Liver (tissue), 9 donors: ENCODE results near the gene C10orf67. TPM values are rescaled to one million over a fixed set of nuclear protein-coding genes. Genes with fewer than 3 reads are reported as not detected.

Experiments
- DNase-seq: peaks from one replicate; pipeline ENCODE4 v3.0.0-alpha.2; 2017; ENCODE audit warnings: low spot score
- H3K27ac ChIP-seq, 2 donors: one replicate each; pipeline ENCODE4 v1.7.0; 2013; ENCODE audit warnings: inconsistent platforms in 2 of 2, low read length in 2 of 2, control low read depth in 1 of 2, low read depth in 1 of 2, mild to moderate bottlenecking in 1 of 2
- H3K27me3 ChIP-seq, 4 donors: one replicate each; pipeline versions ENCODE4 v1.6.1 to v1.7.0; 2013; ENCODE audit warnings: low read length in 3 of 4, inconsistent platforms in 1 of 4, mild to moderate bottlenecking in 1 of 4, moderate library complexity in 1 of 4; ENCODE audit not compliant: control insufficient read depth in 4 of 4, insufficient read depth in 4 of 4
- H3K36me3 ChIP-seq, 4 donors: one replicate each; pipeline versions ENCODE4 v1.6.1 to v1.7.0; 2013; ENCODE audit warnings: low read length in 3 of 4, mild to moderate bottlenecking in 3 of 4, low read depth in 1 of 4, moderate library complexity in 1 of 4; ENCODE audit not compliant: control insufficient read depth in 4 of 4, insufficient read depth in 3 of 4
- H3K4me1 ChIP-seq, 4 donors: one replicate each; pipeline versions ENCODE4 v1.6.1 to v1.7.0; 2013; ENCODE audit warnings: low read length in 3 of 4, mild to moderate bottlenecking in 3 of 4, moderate library complexity in 1 of 4; ENCODE audit not compliant: control insufficient read depth in 4 of 4, insufficient read depth in 4 of 4
- H3K4me3 ChIP-seq, 3 donors: one replicate each; pipeline versions ENCODE4 v1.6.1 to v1.7.0; 2013; ENCODE audit warnings: low read length in 3 of 3, control low read depth in 1 of 3, low read depth in 1 of 3, mild to moderate bottlenecking in 1 of 3
- H3K9ac ChIP-seq, 2 donors: one replicate each; pipeline ENCODE4 v1.7.0; 2013; ENCODE audit warnings: low read length in 2 of 2, mild to moderate bottlenecking in 2 of 2, moderate library complexity in 2 of 2, control low read depth in 1 of 2, low read depth in 1 of 2
- H3K9me3 ChIP-seq, 4 donors: one replicate each; pipeline versions ENCODE4 v1.6.1 to v1.7.0; 2013; ENCODE audit warnings: low read length in 3 of 4; ENCODE audit not compliant: control insufficient read depth in 4 of 4
- EGR1 ChIP-seq, 2 donors: IDR thresholded peaks; 2 replicates each; pipeline ENCODE4 v1.6.1; 2016 to 2018; ENCODE audit warnings: antibody characterized with exemption in 2 of 2, low read depth in 2 of 2
- FOXA1 ChIP-seq: IDR thresholded peaks from 2 replicates; pipeline ENCODE4 v1.6.1; 2016; ENCODE audit warnings: antibody characterized with exemption
- FOXA2 ChIP-seq: IDR thresholded peaks from 2 replicates; pipeline ENCODE4 v1.6.1; 2016; ENCODE audit warnings: antibody characterized with exemption
- GABPA ChIP-seq, 2 donors: IDR thresholded peaks in 1 of 2; conservative IDR thresholded peaks in 1 of 2; 2 replicates each; pipeline ENCODE4 v1.6.1; 2016; ENCODE audit warnings: antibody characterized with exemption in 2 of 2, mild to moderate bottlenecking in 1 of 2, moderate library complexity in 1 of 2
- HNF4A ChIP-seq, 2 donors: conservative IDR thresholded peaks; 2 replicates each; pipeline ENCODE4 v1.6.1; 2016; ENCODE audit warnings: antibody characterized with exemption in 2 of 2, mild to moderate bottlenecking in 2 of 2
- HNF4G ChIP-seq: IDR thresholded peaks from 2 replicates; pipeline ENCODE4 v1.6.1; 2016; ENCODE audit warnings: antibody characterized with exemption
- JUND ChIP-seq, 2 donors: IDR thresholded peaks; 2 replicates each; pipeline ENCODE4 v1.6.1; 2016; ENCODE audit warnings: antibody characterized with exemption in 2 of 2
- NR2F2 ChIP-seq: IDR thresholded peaks from 2 replicates; pipeline ENCODE4 v1.6.1; 2016; ENCODE audit warnings: antibody characterized with exemption
- RAD21 ChIP-seq, 2 donors: IDR thresholded peaks; 2 replicates each; pipeline ENCODE4 v1.6.1; 2016; ENCODE audit warnings: antibody characterized with exemption in 2 of 2, mild to moderate bottlenecking in 2 of 2
- RXRA ChIP-seq, 2 donors: IDR thresholded peaks; 2 replicates each; pipeline ENCODE4 v1.6.1; 2017 to 2018; ENCODE audit warnings: antibody characterized with exemption in 2 of 2, mild to moderate bottlenecking in 1 of 2
- SP1 ChIP-seq: IDR thresholded peaks from 2 replicates; pipeline ENCODE4 v1.6.1; 2018; ENCODE audit warnings: antibody characterized with exemption, mild to moderate bottlenecking
- TAF1 ChIP-seq: conservative IDR thresholded peaks from 2 replicates; pipeline ENCODE4 v1.6.1; 2016; ENCODE audit warnings: antibody characterized with exemption, mild to moderate bottlenecking
- YY1 ChIP-seq: IDR thresholded peaks from 2 replicates; pipeline ENCODE4 v1.6.1; 2016; ENCODE audit warnings: antibody characterized with exemption, mild to moderate bottlenecking
- WGBS: extraction: QIAGEN DNeasy Blood & Tissue Kit; methylation state at CpG from one replicate; pipeline ENCODE4 v1.1.7; 2013; 5-methylcytosine and 5-hydroxymethylcytosine counted together
- polyA plus RNA-seq, 2 donors: library from polyadenylated mRNA; stranded (reverse) in 1 of 2; unstranded in 1 of 2; fragments of 200-250 nt in 1 of 2; fragments of >200 nt in 1 of 2; fragmentation: Nextera tagmentation in 1 of 2; extraction: Ambion mirVana in 1 of 2; gene quantifications; one replicate each; pipeline versions ENCODE4 v1.2.1 to v1.2.3, GENCODE V29; 2013 to 2015
- total RNA-seq, 2 donors: library from RNA; depleted of rRNA; stranded (reverse); fragments of >200 nt; gene quantifications; one replicate each; pipeline ENCODE4 v1.2.3, GENCODE V29; 2014
- TF ChIP-seq, protein P1 (sequence below): fragments of 150-350 bp; IDR thresholded peaks from 2 replicates; pipeline ENCODE4 v1.5.1; 2017; ENCODE audit warnings: improper control_type of control experiment, low read depth, low read length; ENCODE audit not compliant: missing input control
- TF ChIP-seq, protein P2 (sequence below): IDR thresholded peaks from 2 replicates; pipeline ENCODE4 v1.6.1; 2016; ENCODE audit warnings: antibody characterized with exemption
- TF ChIP-seq, protein P3 (sequence below): IDR thresholded peaks from 2 replicates; pipeline ENCODE4 v1.6.1; 2016; ENCODE audit warnings: antibody characterized with exemption
- TF ChIP-seq, protein P4 (sequence below): IDR thresholded peaks from 2 replicates; pipeline ENCODE4 v1.6.1; 2016; ENCODE audit warnings: antibody characterized with exemption, mild to moderate bottlenecking
- TF ChIP-seq, protein P5 (sequence below): IDR thresholded peaks from 2 replicates; pipeline ENCODE4 v1.6.1; 2016; ENCODE audit warnings: antibody characterized with exemption
- donor health status: healthy.
- donor health status: healthy.
- donor health status: healthy.
- donor health status: healthy.
- donor health status: healthy.

C10orf67 gene
- total and polyA plus RNA-seq, 4 donors, result 0.02 TPM; not detected in 3

DNA sequence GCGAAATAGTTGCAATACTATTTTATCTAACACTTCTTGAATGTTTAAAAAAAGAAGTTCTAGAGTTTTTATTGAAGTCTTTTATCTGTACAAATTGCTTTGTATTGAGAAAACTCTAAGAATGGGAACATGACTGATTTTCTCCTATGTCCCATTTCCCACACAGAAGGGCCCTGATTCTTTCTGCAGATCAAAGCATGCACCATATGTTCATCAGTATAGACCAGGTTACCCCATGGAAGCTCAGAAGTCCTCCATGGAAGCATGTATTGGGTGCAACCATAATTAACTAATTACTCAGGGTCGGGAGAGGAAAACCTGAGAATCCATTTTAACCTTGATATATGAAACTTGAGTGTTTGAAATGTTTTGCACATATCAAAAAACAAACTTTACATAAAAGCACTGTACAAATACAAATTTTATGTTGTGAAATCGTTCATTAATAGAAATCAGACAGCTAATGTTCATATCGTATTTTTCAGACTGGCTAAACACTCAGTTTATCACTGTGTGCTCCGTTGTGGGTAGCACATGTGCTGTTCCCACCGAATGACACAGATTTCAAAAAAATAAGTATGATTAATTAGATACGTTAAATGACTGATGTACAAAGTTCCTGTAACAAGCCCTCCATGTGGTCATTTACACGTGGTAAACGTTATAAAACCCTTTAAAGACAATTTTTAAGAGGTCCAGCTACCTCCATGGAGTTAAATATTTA is 81.0 kb downstream of the C10orf67 start:
- 75% methylated on average over 9 of the region's 9 CpGs for WGBS
- TF ChIP-seq RXRA (IDR thresholded peaks at IDR 0.05) (no peak), FOXA1 (no peak), SP1 (no peak), EGR1 (IDR thresholded peaks at IDR 0.05; ENCODE audit: low read depth in 2 of 2) (no peak), GABPA (IDR thresholded peaks at IDR 0.05 in 1 of 2, conservative IDR thresholded peaks at IDR 0.05 in 1 of 2) (no peak), NR2F2 (no peak), YY1 (no peak), TAF1 (no peak), JUND (IDR thresholded peaks at IDR 0.05) (no peak), HNF4A (conservative IDR thresholded peaks at IDR 0.05) (no peak), HNF4G (no peak), RAD21 (IDR thresholded peaks at IDR 0.05) (no peak), FOXA2 (no peak)
- TF ChIP-seq, protein P1, sequence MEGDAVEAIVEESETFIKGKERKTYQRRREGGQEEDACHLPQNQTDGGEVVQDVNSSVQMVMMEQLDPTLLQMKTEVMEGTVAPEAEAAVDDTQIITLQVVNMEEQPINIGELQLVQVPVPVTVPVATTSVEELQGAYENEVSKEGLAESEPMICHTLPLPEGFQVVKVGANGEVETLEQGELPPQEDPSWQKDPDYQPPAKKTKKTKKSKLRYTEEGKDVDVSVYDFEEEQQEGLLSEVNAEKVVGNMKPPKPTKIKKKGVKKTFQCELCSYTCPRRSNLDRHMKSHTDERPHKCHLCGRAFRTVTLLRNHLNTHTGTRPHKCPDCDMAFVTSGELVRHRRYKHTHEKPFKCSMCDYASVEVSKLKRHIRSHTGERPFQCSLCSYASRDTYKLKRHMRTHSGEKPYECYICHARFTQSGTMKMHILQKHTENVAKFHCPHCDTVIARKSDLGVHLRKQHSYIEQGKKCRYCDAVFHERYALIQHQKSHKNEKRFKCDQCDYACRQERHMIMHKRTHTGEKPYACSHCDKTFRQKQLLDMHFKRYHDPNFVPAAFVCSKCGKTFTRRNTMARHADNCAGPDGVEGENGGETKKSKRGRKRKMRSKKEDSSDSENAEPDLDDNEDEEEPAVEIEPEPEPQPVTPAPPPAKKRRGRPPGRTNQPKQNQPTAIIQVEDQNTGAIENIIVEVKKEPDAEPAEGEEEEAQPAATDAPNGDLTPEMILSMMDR, result no peak
- TF ChIP-seq, protein P2, sequence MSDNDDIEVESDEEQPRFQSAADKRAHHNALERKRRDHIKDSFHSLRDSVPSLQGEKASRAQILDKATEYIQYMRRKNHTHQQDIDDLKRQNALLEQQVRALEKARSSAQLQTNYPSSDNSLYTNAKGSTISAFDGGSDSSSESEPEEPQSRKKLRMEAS, result no peak
- TF ChIP-seq, protein P3, sequence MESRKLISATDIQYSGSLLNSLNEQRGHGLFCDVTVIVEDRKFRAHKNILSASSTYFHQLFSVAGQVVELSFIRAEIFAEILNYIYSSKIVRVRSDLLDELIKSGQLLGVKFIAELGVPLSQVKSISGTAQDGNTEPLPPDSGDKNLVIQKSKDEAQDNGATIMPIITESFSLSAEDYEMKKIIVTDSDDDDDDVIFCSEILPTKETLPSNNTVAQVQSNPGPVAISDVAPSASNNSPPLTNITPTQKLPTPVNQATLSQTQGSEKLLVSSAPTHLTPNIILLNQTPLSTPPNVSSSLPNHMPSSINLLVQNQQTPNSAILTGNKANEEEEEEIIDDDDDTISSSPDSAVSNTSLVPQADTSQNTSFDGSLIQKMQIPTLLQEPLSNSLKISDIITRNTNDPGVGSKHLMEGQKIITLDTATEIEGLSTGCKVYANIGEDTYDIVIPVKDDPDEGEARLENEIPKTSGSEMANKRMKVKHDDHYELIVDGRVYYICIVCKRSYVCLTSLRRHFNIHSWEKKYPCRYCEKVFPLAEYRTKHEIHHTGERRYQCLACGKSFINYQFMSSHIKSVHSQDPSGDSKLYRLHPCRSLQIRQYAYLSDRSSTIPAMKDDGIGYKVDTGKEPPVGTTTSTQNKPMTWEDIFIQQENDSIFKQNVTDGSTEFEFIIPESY, result no peak
- TF ChIP-seq, protein P4, sequence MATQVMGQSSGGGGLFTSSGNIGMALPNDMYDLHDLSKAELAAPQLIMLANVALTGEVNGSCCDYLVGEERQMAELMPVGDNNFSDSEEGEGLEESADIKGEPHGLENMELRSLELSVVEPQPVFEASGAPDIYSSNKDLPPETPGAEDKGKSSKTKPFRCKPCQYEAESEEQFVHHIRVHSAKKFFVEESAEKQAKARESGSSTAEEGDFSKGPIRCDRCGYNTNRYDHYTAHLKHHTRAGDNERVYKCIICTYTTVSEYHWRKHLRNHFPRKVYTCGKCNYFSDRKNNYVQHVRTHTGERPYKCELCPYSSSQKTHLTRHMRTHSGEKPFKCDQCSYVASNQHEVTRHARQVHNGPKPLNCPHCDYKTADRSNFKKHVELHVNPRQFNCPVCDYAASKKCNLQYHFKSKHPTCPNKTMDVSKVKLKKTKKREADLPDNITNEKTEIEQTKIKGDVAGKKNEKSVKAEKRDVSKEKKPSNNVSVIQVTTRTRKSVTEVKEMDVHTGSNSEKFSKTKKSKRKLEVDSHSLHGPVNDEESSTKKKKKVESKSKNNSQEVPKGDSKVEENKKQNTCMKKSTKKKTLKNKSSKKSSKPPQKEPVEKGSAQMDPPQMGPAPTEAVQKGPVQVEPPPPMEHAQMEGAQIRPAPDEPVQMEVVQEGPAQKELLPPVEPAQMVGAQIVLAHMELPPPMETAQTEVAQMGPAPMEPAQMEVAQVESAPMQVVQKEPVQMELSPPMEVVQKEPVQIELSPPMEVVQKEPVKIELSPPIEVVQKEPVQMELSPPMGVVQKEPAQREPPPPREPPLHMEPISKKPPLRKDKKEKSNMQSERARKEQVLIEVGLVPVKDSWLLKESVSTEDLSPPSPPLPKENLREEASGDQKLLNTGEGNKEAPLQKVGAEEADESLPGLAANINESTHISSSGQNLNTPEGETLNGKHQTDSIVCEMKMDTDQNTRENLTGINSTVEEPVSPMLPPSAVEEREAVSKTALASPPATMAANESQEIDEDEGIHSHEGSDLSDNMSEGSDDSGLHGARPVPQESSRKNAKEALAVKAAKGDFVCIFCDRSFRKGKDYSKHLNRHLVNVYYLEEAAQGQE, result no peak
- TF ChIP-seq, protein P5, sequence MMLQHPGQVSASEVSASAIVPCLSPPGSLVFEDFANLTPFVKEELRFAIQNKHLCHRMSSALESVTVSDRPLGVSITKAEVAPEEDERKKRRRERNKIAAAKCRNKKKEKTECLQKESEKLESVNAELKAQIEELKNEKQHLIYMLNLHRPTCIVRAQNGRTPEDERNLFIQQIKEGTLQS, result no peak
- no peak overlapping the region for H3K27ac ChIP-seq
- no peaks in the 10 kb centered on the region for H3K9me3 ChIP-seq
- no peak for DNase-seq
- no peaks in the 10 kb centered on the region for H3K4me1 ChIP-seq
- no peaks in the 10 kb centered on the region for H3K27me3 ChIP-seq
- no peaks in the 10 kb centered on the region for H3K36me3 ChIP-seq
- H3K9ac ChIP-seq, result no peak overlapping the region
- no peak overlapping the region for H3K4me3 ChIP-seq
